ENCODE measurements around the gene SELENOV. TPM values are rescaled to one million over a fixed set of nuclear protein-coding genes. Genes with fewer than 3 reads are reported as not detected.

Gene SELENOV
- total RNA-seq, 4 donors from 2014 or later, result not detected

- ATAC-seq, result no peak
- peak overlapping the region; percentile 69 to 95 (median 84) for H3K4me3 ChIP-seq
- H3K4me1 ChIP-seq, result peaks cover 17 to 25% of the 10 kb centered on the region in 2 donors
- in situ Hi-C loops (cut with MboI; ENCODE audit: low sequenced_read_pairs in 4 of 4) (loop anchor here in 3 of 4 donors (5.0 to 25.0 kb wide), 6 partner anchors 62 to 427 kb away; partner anchors contain the start of genes SAMD4B (in 3 of the 3), GMFG (in 2 of the 3), DYRK1B (in 1 of the 3) and FBL (in 1 of the 3)), intact Hi-C loops (cut with DNase I; ENCODE audit: low total_unique reads) (loop anchor here (5.0 kb wide), 2 partner anchors 197 to 433 kb away; partner anchors contain the start of genes PSMC4 and SAMD4B)
- no peak for TF ChIP-seq CTCF (IDR thresholded peaks at IDR 0.05 in 4 of 5, conservative IDR thresholded peaks at IDR 0.05 in 1 of 5)
- TF ChIP-seq POLR2A (IDR thresholded peaks at IDR 0.05), result no peak
- H3K9me3 ChIP-seq, result no peaks in the 10 kb centered on the region
- no peak for DNase-seq
- H3K36me3 ChIP-seq, result no peaks in the 10 kb centered on the region
- no peaks in the 10 kb centered on the region for H3K27me3 ChIP-seq
- peak overlapping the region; percentile 87 to 96 (median 94) for H3K27ac ChIP-seq
Observed at GRCh38 chr19:39539165-39539517, 24.2 kb downstream of the SELENOV start.

DNA sequence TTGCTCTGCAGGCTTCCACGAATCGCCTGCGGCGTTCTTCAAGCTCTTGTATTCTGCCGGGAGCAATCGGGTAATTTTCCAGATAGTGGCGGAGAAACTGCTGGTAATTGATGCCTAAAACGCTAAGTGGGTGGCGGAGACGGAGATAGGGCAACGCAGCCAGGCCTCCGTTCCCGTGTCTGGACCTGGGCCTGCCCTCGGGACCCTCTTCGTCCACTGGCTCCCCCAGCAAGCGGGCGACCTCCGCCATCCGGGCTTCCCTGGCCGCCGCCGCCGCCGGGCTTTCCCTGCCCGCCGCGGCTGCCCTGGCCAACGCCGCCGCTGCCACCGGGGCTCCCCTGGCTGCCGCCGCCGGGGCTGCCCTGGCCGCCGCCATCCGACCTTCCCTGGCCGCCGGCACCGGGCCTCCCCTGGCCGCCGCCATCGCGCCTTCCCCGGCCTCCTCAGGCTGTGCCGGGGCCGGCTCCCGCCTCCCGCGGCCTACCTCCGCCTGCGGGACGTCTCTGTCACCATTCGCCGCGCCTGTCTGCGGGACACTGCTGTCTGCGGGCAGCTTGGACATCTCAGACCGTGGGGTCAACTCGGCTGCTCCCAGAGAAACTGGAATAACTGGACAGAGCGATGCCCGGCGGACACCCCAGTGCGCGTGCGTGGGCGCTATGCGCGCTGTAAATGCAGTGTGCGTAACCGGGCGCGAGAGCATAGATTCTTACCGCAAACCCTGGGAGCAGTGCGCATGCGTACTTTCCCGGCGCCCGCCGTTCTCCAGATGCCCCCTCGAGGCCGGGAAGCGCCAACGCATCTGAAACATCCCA is 24.8 kb downstream of the SELENOV start, which contains the start of gene EID2:
Gene EID2, minus strand, starts transcription at position 644 of the 815 bp plus-strand sequence. Its CDS starts 82 bp downstream, at position 562.
- ATAC-seq (peak; percentile 99), DNase-seq (peak; percentile 94 to 95)
- Histone ChIP-seq H3K4me3 (peak within 1 kb of the TSS; percentile 69 to 95 (median 84)), H3K36me3 (no peaks in the 10 kb centered on the region), H3K27me3 (no peaks in the 10 kb centered on the region), H3K27ac (peak within 1 kb of the TSS; percentile 87 to 96 (median 94)), H3K9me3 (no peaks in the 10 kb centered on the region), H3K4me1 (peaks cover 17 to 25% of the 10 kb centered on the region in 2 donors)
- intact Hi-C loops (cut with DNase I; ENCODE audit: low total_unique reads), result loop anchor here (5.0 to 10.0 kb wide), 3 partner anchors 197 to 433 kb away; partner anchors contain the start of genes FBL, PSMC4 and SAMD4B
- in situ Hi-C loops (cut with MboI; ENCODE audit: low sequenced_read_pairs in 4 of 4), result loop anchor here in 3 of 4 donors (5.0 to 25.0 kb wide), 6 partner anchors 62 to 427 kb away; partner anchors contain the start of genes SAMD4B (in 3 of the 3), GMFG (in 2 of the 3), DYRK1B (in 1 of the 3) and FBL (in 1 of the 3)
- TF ChIP-seq CTCF (IDR thresholded peaks at IDR 0.05 in 4 of 5, conservative IDR thresholded peaks at IDR 0.05 in 1 of 5) (peak; percentile 51 to 95 (median 86)), POLR2A (IDR thresholded peaks at IDR 0.05) (peak; percentile 86 to 87)

DNA sequence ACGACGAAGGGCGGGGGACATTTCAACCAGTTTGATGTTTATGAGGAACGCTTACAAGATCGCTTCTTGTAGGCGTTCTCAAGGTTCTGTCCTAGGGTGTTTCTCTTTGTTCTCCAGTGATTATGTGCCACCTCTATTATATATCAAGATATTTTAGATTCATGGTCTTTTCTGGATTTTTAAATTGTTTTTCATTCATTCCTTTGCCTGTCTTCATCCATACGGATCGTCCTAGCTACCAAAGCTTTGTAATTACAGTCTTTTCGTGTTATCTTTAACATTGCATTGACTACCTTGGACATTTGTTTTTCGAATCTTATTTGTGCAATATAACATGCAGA is 25.4 kb downstream of the SELENOV start:
- intact Hi-C loops (cut with DNase I; ENCODE audit: low total_unique reads), result loop anchor here (10.0 kb wide), 1 partner anchor 304 kb away; the partner anchor contains the start of gene FBL
- Histone ChIP-seq H3K4me1 (peaks cover 17 to 25% of the 10 kb centered on the region in 2 donors), H3K27ac (peak overlapping the region in 3 of 4 donors; percentile 87 to 96 (median 93)), H3K36me3 (no peaks in the 10 kb centered on the region), H3K4me3 (peak overlapping the region in 3 of 4 donors; percentile 69 to 95 (median 87)), H3K27me3 (no peaks in the 10 kb centered on the region), H3K9me3 (no peaks in the 10 kb centered on the region)
- no peak for DNase-seq
- in situ Hi-C loops (cut with MboI; ENCODE audit: low sequenced_read_pairs in 4 of 4), result loop anchor here in 3 of 4 donors (25.0 kb wide), 4 partner anchors 103 to 428 kb away; partner anchors contain the start of genes GMFG (in 2 of the 3), SAMD4B (in 2 of the 3), DYRK1B (in 1 of the 3) and FBL (in 1 of the 3)
- no peak for ATAC-seq
- peak in 1 of 5 experiments; percentile 2 for TF ChIP-seq CTCF (IDR thresholded peaks at IDR 0.05 in 4 of 5, conservative IDR thresholded peaks at IDR 0.05 in 1 of 5)
- TF ChIP-seq POLR2A (IDR thresholded peaks at IDR 0.05), result no peak

- H3K27ac ChIP-seq, result no peak overlapping the region
- intact Hi-C loops (cut with DNase I; ENCODE audit: low total_unique reads), result loop anchor here (10.0 kb wide), 1 partner anchor 303 kb away; the partner anchor contains the start of gene FBL
- no peak for ATAC-seq
- H3K27me3 ChIP-seq, result no peaks in the 10 kb centered on the region
- no peaks in the 10 kb centered on the region for H3K36me3 ChIP-seq
- no peak overlapping the region for H3K4me3 ChIP-seq
- H3K9me3 ChIP-seq, result no peaks in the 10 kb centered on the region
- in situ Hi-C loops (cut with MboI; ENCODE audit: low sequenced_read_pairs in 4 of 4), result loop anchor here in 3 of 4 donors (25.0 kb wide), 4 partner anchors 105 to 430 kb away; partner anchors contain the start of genes GMFG (in 2 of the 3), SAMD4B (in 2 of the 3), DYRK1B (in 1 of the 3) and FBL (in 1 of the 3)
- DNase-seq, result no peak
- TF ChIP-seq POLR2A (IDR thresholded peaks at IDR 0.05), result no peak
- TF ChIP-seq CTCF (IDR thresholded peaks at IDR 0.05 in 4 of 5, conservative IDR thresholded peaks at IDR 0.05 in 1 of 5), result no peak
- peaks cover 17 to 25% of the 10 kb centered on the region in 2 donors for H3K4me1 ChIP-seq
Observed at GRCh38 chr19:39542206-39542605, 27.3 kb downstream of the SELENOV start.
